H1 (cell line): ENCODE results near the gene GPT2. TPM values are rescaled to one million over a fixed set of nuclear protein-coding genes. Genes with fewer than 3 reads are reported as not detected.
A peak's percentile ranks its signal among the peaks of the same experiment; 100 is the strongest.

Source experiments
- CTCF ChIA-PET: fragments of 300-600 bp; sonication (Branson Sonifier 250); formaldehyde crosslinking; loops from one replicate; lab custom pipeline; 2021; ENCODE audit not compliant: partially characterized antibody; lab: Charles Lee
- POLR2A ChIA-PET: fragments of 300-600 bp; sonication (Branson Sonifier 250); formaldehyde crosslinking; loops from one replicate; lab custom pipeline; 2021; ENCODE audit warnings: inconsistent platforms; ENCODE audit not compliant: partially characterized antibody; lab: Charles Lee
- DNase-seq, 2 experiments: peaks; one replicate each; pipeline versions ENCODE4 v3.0.0 to v3.0.0-alpha.2; 2010 to 2022; ENCODE audit warnings: low spot score in 2 of 2, low read depth in 1 of 2, mixed read lengths in 1 of 2
- FAIRE-seq: peaks from 2 replicates; lab custom pipeline; 2011; peaks lifted over from hg19 to GRCh38; lab: Jason Lieb, UNC
- H2AFZ ChIP-seq: 2 replicates; pipeline ENCODE4 v1.8.1; 2012; ENCODE audit warnings: low read length, inconsistent platforms
- H2AK5ac ChIP-seq: 2 replicates; pipeline ENCODE4 v1.6.1; 2013; ENCODE audit warnings: low read depth, low read length
- H2BK120ac ChIP-seq: replicated peaks from 2 replicates; pipeline ENCODE3; 2013; ENCODE audit warnings: low read depth, low read length, inconsistent platforms
- H2BK12ac ChIP-seq: 2 replicates; pipeline ENCODE4 v1.6.1; 2013; ENCODE audit warnings: low read depth, low read length
- H2BK15ac ChIP-seq: 2 replicates; pipeline ENCODE4 v1.6.1; 2013; ENCODE audit warnings: low read length
- H2BK20ac ChIP-seq: 2 replicates; pipeline ENCODE4 v1.6.1; 2013; ENCODE audit warnings: low read length
- H2BK5ac ChIP-seq: 2 replicates; pipeline ENCODE4 v1.6.1; 2013; ENCODE audit warnings: low read depth, low read length
- H3K14ac ChIP-seq: 2 replicates; pipeline ENCODE4 v1.6.1; 2013; ENCODE audit warnings: inconsistent platforms; ENCODE audit not compliant: insufficient read length
- H3K18ac ChIP-seq: 2 replicates; pipeline ENCODE4 v1.6.1; 2013; ENCODE audit warnings: low read length; ENCODE audit errors: extremely low read depth
- H3K23ac ChIP-seq: 2 replicates; pipeline ENCODE4 v1.6.1; 2013; ENCODE audit warnings: inconsistent platforms; ENCODE audit not compliant: insufficient read length
- H3K23me2 ChIP-seq: 2 replicates; pipeline ENCODE4 v1.6.1; 2013; ENCODE audit warnings: low read depth, low read length
- H3K27ac ChIP-seq: 2 replicates; pipeline ENCODE4 v1.6.1; 2011; ENCODE audit warnings: low read depth, low read length, inconsistent platforms
- H3K27me3 ChIP-seq, 4 experiments: replicated peaks in 1 of 4; 1 replicate in 1 of 4; 2 replicates in 3 of 4; pipeline versions ENCODE4 v1.6.1 to v1.8.1; 2011 to 2013; ENCODE audit warnings: low read length in 3 of 4, mild to moderate bottlenecking in 3 of 4, inconsistent platforms in 2 of 4, mixed read lengths in 2 of 4, moderate library complexity in 1 of 4; ENCODE audit not compliant: control insufficient read depth in 3 of 4, insufficient read depth in 3 of 4; ENCODE audit errors: extremely low read depth in 1 of 4
- H3K36me3 ChIP-seq, 4 experiments: 2 replicates each; pipeline versions ENCODE4 v1.6.1 to v1.8.1; 2011 to 2013; ENCODE audit warnings: mild to moderate bottlenecking in 4 of 4, low read length in 3 of 4, moderate library complexity in 2 of 4, control low read depth in 1 of 4, inconsistent platforms in 1 of 4; ENCODE audit not compliant: insufficient read depth in 4 of 4, control insufficient read depth in 2 of 4
- H3K4ac ChIP-seq: replicated peaks from 2 replicates; pipeline ENCODE3; 2013; ENCODE audit warnings: low read length, low read depth, mixed read lengths, inconsistent platforms; ENCODE audit not compliant: insufficient read length
- H3K4me1 ChIP-seq, 4 experiments: replicated peaks in 1 of 4; 1 replicate in 1 of 4; 2 replicates in 3 of 4; pipeline versions ENCODE4 v1.6.1 to v1.8.1; 2011 to 2013; ENCODE audit warnings: low read length in 3 of 4, inconsistent platforms in 2 of 4, mixed read lengths in 1 of 4; ENCODE audit not compliant: insufficient read depth in 4 of 4, control insufficient read depth in 3 of 4
- H3K4me2 ChIP-seq, 2 experiments: 2 replicates each; pipeline versions ENCODE4 v1.6.1 to v1.8.1; 2011 to 2013; ENCODE audit warnings: low read depth in 2 of 2, low read length in 2 of 2, control low read depth in 1 of 2, inconsistent platforms in 1 of 2, mild to moderate bottlenecking in 1 of 2; ENCODE audit not compliant: insufficient read depth in 1 of 2
- H3K4me3 ChIP-seq, 4 experiments: fragments of 200-600, 300-600 bp in 1 of 4; sonication (generic), shearing (Covaris generic), sonication (Bioruptor Twin) in 1 of 4; 2 replicates each; pipeline versions ENCODE4 v1.5.1 to v1.8.1; 2011 to 2016; ENCODE audit warnings: low read length in 4 of 4, low read depth in 3 of 4, control low read depth in 2 of 4, inconsistent platforms in 2 of 4, mild to moderate bottlenecking in 2 of 4, mixed read lengths in 1 of 4, moderate library complexity in 1 of 4; ENCODE audit not compliant: insufficient read depth in 2 of 4; ENCODE audit errors: extremely low read depth in 1 of 4
- H3K56ac ChIP-seq: replicated peaks from 2 replicates; pipeline ENCODE3; 2013; ENCODE audit warnings: low read depth, mild to moderate bottlenecking, mixed read lengths, low read length, inconsistent platforms; ENCODE audit not compliant: insufficient read length
- H3K79me1 ChIP-seq: 2 replicates; pipeline ENCODE4 v1.6.1; 2013; ENCODE audit warnings: low read depth, low read length, control low read depth
- H3K79me2 ChIP-seq, 2 experiments: 2 replicates each; pipeline versions ENCODE4 v1.6.1 to v1.8.1; 2012 to 2013; ENCODE audit warnings: low read length in 2 of 2, mild to moderate bottlenecking in 2 of 2, inconsistent platforms in 1 of 2; ENCODE audit not compliant: insufficient read depth in 2 of 2, control insufficient read depth in 1 of 2
- H3K9ac ChIP-seq, 4 experiments: replicated peaks in 1 of 4; 1 replicate in 1 of 4; 2 replicates in 3 of 4; pipeline versions ENCODE4 v1.6.1 to v1.8.1; 2011 to 2013; ENCODE audit warnings: low read depth in 3 of 4, low read length in 3 of 4, control low read depth in 2 of 4, mild to moderate bottlenecking in 2 of 4, moderate library complexity in 2 of 4, inconsistent platforms in 1 of 4; ENCODE audit errors: extremely low read depth in 1 of 4
- H3K9me3 ChIP-seq, 2 experiments: 2 replicates each; pipeline versions ENCODE4 v1.6.1 to v1.8.1; 2012 to 2013; ENCODE audit warnings: mild to moderate bottlenecking in 2 of 2, moderate library complexity in 2 of 2, control low read depth in 1 of 2, inconsistent platforms in 1 of 2, low read depth in 1 of 2, low read length in 1 of 2, mixed read lengths in 1 of 2; ENCODE audit not compliant: insufficient read depth in 2 of 2
- H4K20me1 ChIP-seq, 2 experiments: replicated peaks in 1 of 2; 2 replicates each; pipeline versions ENCODE3 to v1.8.1; 2011 to 2013; ENCODE audit warnings: inconsistent platforms in 2 of 2, low read length in 2 of 2, mild to moderate bottlenecking in 1 of 2; ENCODE audit not compliant: insufficient read depth in 2 of 2, control insufficient read depth in 1 of 2
- H4K5ac ChIP-seq: 2 replicates; pipeline ENCODE4 v1.6.1; 2013; ENCODE audit warnings: low read length, low read depth, mixed read lengths, inconsistent platforms; ENCODE audit not compliant: insufficient read length
- H4K8ac ChIP-seq: 2 replicates; pipeline ENCODE4 v1.8.0; 2013; ENCODE audit warnings: mild to moderate bottlenecking, moderate library complexity, low read length, inconsistent platforms; ENCODE audit not compliant: insufficient read depth; ENCODE audit errors: extremely low read depth
- H4K91ac ChIP-seq: replicated peaks from 2 replicates; pipeline ENCODE3; 2013; ENCODE audit warnings: low read length, mixed read lengths, inconsistent platforms; ENCODE audit not compliant: insufficient read length
- CBX5 ChIP-seq: fragments of 300-800, 300-1000 bp; sonication (generic); IDR thresholded peaks from 2 replicates; pipeline ENCODE4 v1.7.1; 2016; ENCODE audit warnings: antibody characterized with exemption, low read length, low read depth
- CHD2 ChIP-seq: IDR thresholded peaks from 2 replicates; pipeline ENCODE4 v1.6.1; 2012; ENCODE audit warnings: low read length, improper control_type of control experiment
- EGR1 ChIP-seq: IDR thresholded peaks from 2 replicates; pipeline ENCODE4 v1.6.1; 2011; ENCODE audit warnings: low read depth, low read length, borderline replicate concordance
- GTF2F1 ChIP-seq: IDR thresholded peaks from 2 replicates; pipeline ENCODE4 v1.6.1; 2012; ENCODE audit warnings: low read depth, low read length, improper control_type of control experiment, borderline replicate concordance
- KDM1A ChIP-seq: fragments of 200-600, 300-600 bp; sonication (generic); IDR thresholded peaks from 2 replicates; pipeline ENCODE4 v1.7.1; 2016; ENCODE audit warnings: mild to moderate bottlenecking, low read length, borderline replicate concordance
- POLR2AphosphoS5 ChIP-seq: IDR thresholded peaks from 2 replicates; pipeline ENCODE4 v1.6.1; 2011; ENCODE audit warnings: low read depth, low read length
- RBBP5 ChIP-seq: IDR thresholded peaks from 2 replicates; pipeline ENCODE4 v1.7.1; 2012; ENCODE audit warnings: low read depth, mild to moderate bottlenecking, inconsistent platforms, low read length, moderate library complexity, borderline replicate concordance
- RXRA ChIP-seq: IDR thresholded peaks from 2 replicates; pipeline ENCODE4 v1.6.1; 2011; ENCODE audit warnings: low read depth, mild to moderate bottlenecking, low read length, moderate library complexity; ENCODE audit not compliant: insufficient read depth
- SIX5 ChIP-seq: IDR thresholded peaks from 2 replicates; pipeline ENCODE4 v1.6.1; 2011; ENCODE audit warnings: mild to moderate bottlenecking, low read depth, low read length
- SP1 ChIP-seq: IDR thresholded peaks from 2 replicates; pipeline ENCODE4 v1.6.1; 2011; ENCODE audit warnings: low read depth, low read length
- SP4 ChIP-seq: IDR thresholded peaks from 2 replicates; pipeline ENCODE4 v1.6.1; 2012; ENCODE audit warnings: low read length, inconsistent platforms
- TAF1 ChIP-seq: IDR thresholded peaks from 2 replicates; pipeline ENCODE4 v1.6.1; 2011; ENCODE audit warnings: mild to moderate bottlenecking, low read depth, low read length
- WGBS, 2 experiments: shearing (Covaris generic) in 1 of 2; methylation state at CpG; one replicate each; pipeline versions ENCODE4 v1.1.6 to v1.1.7; 2013 to 2015; ENCODE audit warnings: low lambda C conversion rate in 2 of 2, mixed read lengths in 2 of 2, inconsistent platforms in 1 of 2, low coverage in 1 of 2, missing lambda C conversion rate in 1 of 2; ENCODE audit not compliant: insufficient replicate concordance in 2 of 2, insufficient coverage in 1 of 2, insufficient read length in 1 of 2; ENCODE audit errors: extremely low coverage in 1 of 2, missing lambda C conversion rate in 1 of 2; 5-methylcytosine and 5-hydroxymethylcytosine counted together
- polyA plus RNA-seq, 7 experiments: library from polyadenylated mRNA; depleted of rRNA in 3 of 7; stranded (reverse) in 5 of 7; unstranded in 2 of 7; fragments of >200 nt in 5 of 7; fragments of 200-250 nt in 2 of 7; gene quantifications; 1 replicate in 5 of 7; 2 replicates in 1 of 7; 4 replicates in 1 of 7; pipeline versions ENCODE4 v1.2.1 to v1.2.3, GENCODE V29; 2011 to 2013; ENCODE audit warnings: missing spikeins in 2 of 7, mixed read lengths in 2 of 7
- total RNA-seq: library from RNA; stranded (reverse); fragmentation: NEBNext Ultra II Directional; extraction: Animal tissue kit (Norgen Biotek cat#: 25700); gene quantifications from 2 replicates; pipeline ENCODE4 v1.2.1, GENCODE V29; 2021

GPT2 gene
- total and polyA plus RNA-seq, 2 of the 8 experiments (the other 6 are each of a cell fraction or from before 2014, with no cell fraction given): 71.6 to 94.1 TPM

GRCh38 chr16:46973207-46973995 is 89.2 kb downstream of the GPT2 start, which contains the start of gene DNAJA2:
Gene DNAJA2, minus strand, starts transcription at chr16:46973674. Its CDS starts 102 bp downstream, at chr16:46973572.
- H4K8ac ChIP-seq: peak within 1 kb of the TSS; percentile 98
- H4K20me1 ChIP-seq: peaks cover 0 to 1% of the 10 kb centered on the region in 2 experiments
- H3K23ac ChIP-seq: no peak within 1 kb of the TSS
- H3K36me3 ChIP-seq: peaks cover 6 to 39% (median 11%) of the 10 kb centered on the region in 4 experiments; a peak in 6 of 8 replicates
- H2BK5ac ChIP-seq: peak within 1 kb of the TSS; percentile 94
- WGBS, 2 experiments: 2% methylated on average over 45 of the region's 86 CpGs; no CpG with 5 or more reads in 1 of the 2 experiments
- H3K14ac ChIP-seq: no peak within 1 kb of the TSS
- peak within 1 kb of the TSS; percentile 83 to 100 for H3K4me2 ChIP-seq
- peak within 1 kb of the TSS; percentile 84 to 97 (median 88) for H3K4me3 ChIP-seq
- H3K56ac ChIP-seq: peak within 1 kb of the TSS; percentile 89
- H3K9ac ChIP-seq: peak within 1 kb of the TSS; percentile 86 to 94 (median 90)
- H3K79me1 ChIP-seq: peaks cover 7% of the 10 kb centered on the region; the same call in 1 of the 2 replicates
- H3K4ac ChIP-seq: peak within 1 kb of the TSS; percentile 92
- no peaks in the 10 kb centered on the region for H3K9me3 ChIP-seq
- H2AK5ac ChIP-seq: peak within 1 kb of the TSS; percentile 76
- peak within 1 kb of the TSS; percentile 93 for H3K27ac ChIP-seq
- peak within 1 kb of the TSS; percentile 95 for H4K5ac ChIP-seq
- no peak within 1 kb of the TSS for H2BK20ac ChIP-seq
- ChIA-PET POLR2A (interaction anchor here (0.7 to 3.0 kb wide), 25 partner anchors 10 to 391 kb away, joined by 3 to 25 read pairs (median 5); partner anchors contain the start of genes GPT2 and NETO2), CTCF (interaction anchor here (1.0 to 1.5 kb wide), 3 partner anchors 10 to 51 kb away, joined by 3 to 5 read pairs (median 4); no protein-coding TSS in a partner anchor)
- H4K91ac ChIP-seq: peak within 1 kb of the TSS; percentile 83
- no peak within 1 kb of the TSS for H2BK120ac ChIP-seq
- H3K23me2 ChIP-seq: peaks cover 5% of the 10 kb centered on the region
- FAIRE-seq: no peak
- peak within 1 kb of the TSS; percentile 46 for H2AFZ ChIP-seq
- no peaks in the 10 kb centered on the region for H3K27me3 ChIP-seq
- peak within 1 kb of the TSS; percentile 78; the same call in 1 of the 2 replicates for H2BK12ac ChIP-seq
- peaks cover 6 to 47% of the 10 kb centered on the region in 2 experiments; a peak in 3 of 4 replicates for H3K79me2 ChIP-seq
- DNase-seq: peak; percentile 65 to 95
- peak within 1 kb of the TSS; percentile 83; the same call in 1 of the 2 replicates for H2BK15ac ChIP-seq
- H3K18ac ChIP-seq: peak within 1 kb of the TSS; percentile 93
- H3K4me1 ChIP-seq: peaks cover 2 to 12% (median 5%) of the 10 kb centered on the region in 4 experiments; a peak in 4 of 7 replicates
- TF ChIP-seq RBBP5 (peak; percentile 83; the same call in 1 of the 2 replicates), RXRA (no peak), EGR1 (peak; percentile 78; the same call in 1 of the 2 replicates), CHD2 (peak; percentile 64; the same call in 1 of the 2 replicates), SIX5 (no peak), SP1 (peak; percentile 24; the same call in 1 of the 2 replicates), KDM1A (no peak), SP4 (no peak), GTF2F1 (peak; percentile 24; the same call in 1 of the 2 replicates), POLR2AphosphoS5 (peak; percentile 87), TAF1 (peak; percentile 91), CBX5 (no peak)
